Loucy (cell line): ENCODE measurements around the gene AQP12A.
"Not testable (repeated sequence)": the region's sequence is repeated elsewhere in the genome, so short reads cannot be mapped to it uniquely, and the experiment has no call there.

Experiments
- EZH2phosphoT487 ChIP-seq: fragments of 200-600 bp; IDR thresholded peaks from 2 replicates; pipeline ENCODE4 v1.6.1; 2018; ENCODE audit warnings: antibody characterized with exemption, mild to moderate bottlenecking, moderate library complexity, borderline replicate concordance
- TF ChIP-seq, protein P1 (sequence below): fragments of 200-600 bp; sonication (generic); conservative IDR thresholded peaks from 2 replicates; pipeline ENCODE4 v1.5.1; 2014; ENCODE audit warnings: mild to moderate bottlenecking, antibody characterized with exemption, low read length

DNA sequence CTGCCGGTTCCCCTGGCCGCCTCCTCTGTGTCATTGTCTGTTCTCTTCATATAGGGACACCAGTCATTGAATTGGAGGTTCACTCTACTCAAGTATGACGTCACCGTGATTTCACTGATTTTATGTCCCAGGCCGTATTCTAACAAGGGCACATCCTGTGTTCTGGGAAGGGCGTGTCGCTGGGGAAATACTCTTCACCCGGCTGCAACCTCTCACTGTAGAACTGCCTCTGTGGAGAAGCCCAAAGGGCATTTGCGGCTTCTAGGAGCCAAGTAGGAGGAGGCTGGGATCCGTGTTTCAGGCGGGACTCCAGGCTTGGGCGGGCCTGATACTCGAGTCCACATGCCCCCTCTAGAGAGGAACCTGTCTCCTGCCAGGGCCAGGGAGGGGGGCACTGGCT, 4.8 kb downstream of the AQP12A start:
- TF ChIP-seq, protein P1, sequence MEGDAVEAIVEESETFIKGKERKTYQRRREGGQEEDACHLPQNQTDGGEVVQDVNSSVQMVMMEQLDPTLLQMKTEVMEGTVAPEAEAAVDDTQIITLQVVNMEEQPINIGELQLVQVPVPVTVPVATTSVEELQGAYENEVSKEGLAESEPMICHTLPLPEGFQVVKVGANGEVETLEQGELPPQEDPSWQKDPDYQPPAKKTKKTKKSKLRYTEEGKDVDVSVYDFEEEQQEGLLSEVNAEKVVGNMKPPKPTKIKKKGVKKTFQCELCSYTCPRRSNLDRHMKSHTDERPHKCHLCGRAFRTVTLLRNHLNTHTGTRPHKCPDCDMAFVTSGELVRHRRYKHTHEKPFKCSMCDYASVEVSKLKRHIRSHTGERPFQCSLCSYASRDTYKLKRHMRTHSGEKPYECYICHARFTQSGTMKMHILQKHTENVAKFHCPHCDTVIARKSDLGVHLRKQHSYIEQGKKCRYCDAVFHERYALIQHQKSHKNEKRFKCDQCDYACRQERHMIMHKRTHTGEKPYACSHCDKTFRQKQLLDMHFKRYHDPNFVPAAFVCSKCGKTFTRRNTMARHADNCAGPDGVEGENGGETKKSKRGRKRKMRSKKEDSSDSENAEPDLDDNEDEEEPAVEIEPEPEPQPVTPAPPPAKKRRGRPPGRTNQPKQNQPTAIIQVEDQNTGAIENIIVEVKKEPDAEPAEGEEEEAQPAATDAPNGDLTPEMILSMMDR: not testable (repeated sequence)
- not testable (repeated sequence) for TF ChIP-seq EZH2phosphoT487
